Activated CD8-positive, alpha-beta T cell treated with anti-CD3 and anti-CD28 coated beads for 36 hours (primary cell): Measurements from ENCODE around the gene RNF220. TPM values are rescaled to one million over a fixed set of nuclear protein-coding genes. Genes with fewer than 3 reads are reported as not detected.

Experiments
- ATAC-seq: fragments of 200-7000 bp; cut with Tn5 transposase; one replicate; pipeline ENCODE4 v1.10.0; 2021; ENCODE audit warnings: mild to moderate bottlenecking, moderate library complexity
- CTCF ChIA-PET: fragments of 350-600 bp; sonication (Branson Sonifier 250); formaldehyde crosslinking; loops from one replicate; lab custom pipeline; 2021; ENCODE audit warnings: antibody characterized with exemption; lab: Charles Lee
- POLR2A ChIA-PET: fragments of 350-600 bp; sonication (Branson Sonifier 250); formaldehyde crosslinking; loops from one replicate; lab custom pipeline; 2021; ENCODE audit warnings: antibody characterized with exemption; lab: Charles Lee
- DNase-seq: peaks from one replicate; pipeline ENCODE4 v3.0.0-alpha.2; 2020
- H3K27ac Mint-ChIP-seq: one replicate; pipeline ENCODE4 v1.8.0; 2021; ENCODE audit warnings: mild to moderate bottlenecking, mixed read lengths
- H3K27me3 Mint-ChIP-seq: one replicate; pipeline ENCODE4 v1.8.0; 2021; ENCODE audit warnings: mixed read lengths
- H3K36me3 Mint-ChIP-seq: one replicate; pipeline ENCODE4 v1.8.0; 2021; ENCODE audit warnings: low read depth, mixed read lengths
- H3K4me1 Mint-ChIP-seq: one replicate; pipeline ENCODE4 v1.8.0; 2021; ENCODE audit warnings: low read depth, mixed read lengths
- H3K4me3 Mint-ChIP-seq: one replicate; pipeline ENCODE4 v1.8.0; 2021; ENCODE audit warnings: mild to moderate bottlenecking, moderate library complexity, mixed read lengths
- H3K9me3 Mint-ChIP-seq: one replicate; pipeline ENCODE4 v1.8.0; 2021; ENCODE audit warnings: mixed read lengths
- intact Hi-C: fragments of 100-400 bp; cut with micrococcal nuclease; formaldehyde crosslinking; loops from one replicate; pipeline ENCODE4 v1.10.0; 2022
- total RNA-seq, 2 experiments: library from RNA; stranded (reverse); gene quantifications; one replicate each; pipeline ENCODE4 v1.2.3, GENCODE V29; 2021
- TF ChIP-seq, protein P1 (sequence below): fragments of 200-600 bp; IDR thresholded peaks from one replicate; pipeline ENCODE4 v1.8.0; 2022; ENCODE audit warnings: antibody characterized with exemption, mild to moderate bottlenecking

The RNF220 gene
- total RNA-seq, 2 experiments from 2014 or later: 71.9 to 79.1 TPM

GRCh38 chr1:44472620-44473525, 67.8 kb downstream of the RNF220 start:
- TF ChIP-seq, protein P1, sequence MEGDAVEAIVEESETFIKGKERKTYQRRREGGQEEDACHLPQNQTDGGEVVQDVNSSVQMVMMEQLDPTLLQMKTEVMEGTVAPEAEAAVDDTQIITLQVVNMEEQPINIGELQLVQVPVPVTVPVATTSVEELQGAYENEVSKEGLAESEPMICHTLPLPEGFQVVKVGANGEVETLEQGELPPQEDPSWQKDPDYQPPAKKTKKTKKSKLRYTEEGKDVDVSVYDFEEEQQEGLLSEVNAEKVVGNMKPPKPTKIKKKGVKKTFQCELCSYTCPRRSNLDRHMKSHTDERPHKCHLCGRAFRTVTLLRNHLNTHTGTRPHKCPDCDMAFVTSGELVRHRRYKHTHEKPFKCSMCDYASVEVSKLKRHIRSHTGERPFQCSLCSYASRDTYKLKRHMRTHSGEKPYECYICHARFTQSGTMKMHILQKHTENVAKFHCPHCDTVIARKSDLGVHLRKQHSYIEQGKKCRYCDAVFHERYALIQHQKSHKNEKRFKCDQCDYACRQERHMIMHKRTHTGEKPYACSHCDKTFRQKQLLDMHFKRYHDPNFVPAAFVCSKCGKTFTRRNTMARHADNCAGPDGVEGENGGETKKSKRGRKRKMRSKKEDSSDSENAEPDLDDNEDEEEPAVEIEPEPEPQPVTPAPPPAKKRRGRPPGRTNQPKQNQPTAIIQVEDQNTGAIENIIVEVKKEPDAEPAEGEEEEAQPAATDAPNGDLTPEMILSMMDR: no peak
- H3K27ac Mint-ChIP-seq: no peak overlapping the region
- peaks cover 14% of the 10 kb centered on the region for H3K27me3 Mint-ChIP-seq

GRCh38 chr1:44476891-44477290, 71.8 kb downstream of the RNF220 start:
- no peaks in the 10 kb centered on the region for H3K9me3 Mint-ChIP-seq
- CTCF ChIA-PET: interaction anchor here (0.7 kb wide), 1 partner anchor 99 kb away, joined by 3 read pairs; no protein-coding TSS in a partner anchor

More at GRCh38 chr1:44472620-44473525, 67.8 kb downstream of the RNF220 start:
- H3K4me3 Mint-ChIP-seq: no peak overlapping the region
- POLR2A ChIA-PET: no interaction called here
- intact Hi-C loops: no loop called here
- no peaks in the 10 kb centered on the region for H3K36me3 Mint-ChIP-seq
- ATAC-seq (no peak), DNase-seq (no peak)
- no peaks in the 10 kb centered on the region for H3K9me3 Mint-ChIP-seq
- CTCF ChIA-PET: interaction anchor here (0.8 to 1.0 kb wide), 2 partner anchors 11 to 41 kb away, joined by 3 read pairs; no protein-coding TSS in a partner anchor
- H3K4me1 Mint-ChIP-seq: peaks cover 6% of the 10 kb centered on the region

DNA sequence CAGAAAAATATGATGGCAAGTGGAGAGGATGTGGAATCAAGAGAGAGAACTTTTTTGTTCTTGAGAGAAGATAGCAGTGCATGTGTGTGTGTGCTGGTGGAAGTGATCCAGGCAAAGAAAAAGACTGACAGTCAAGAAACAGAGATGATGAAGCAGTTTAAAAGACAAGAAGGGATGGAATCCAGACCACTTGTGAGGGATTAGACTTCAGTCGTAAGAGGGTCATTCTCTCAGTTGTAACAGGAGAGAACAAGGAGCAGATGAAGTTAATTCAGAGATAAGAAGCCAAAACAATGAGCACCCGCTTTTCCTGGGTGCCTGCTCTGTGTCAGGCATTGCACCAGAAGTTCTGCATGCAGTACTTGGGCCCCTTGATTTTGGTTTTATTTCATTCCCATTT, 76.6 kb downstream of the RNF220 start:
- Mint-ChIP-seq H3K36me3 (no peaks in the 10 kb centered on the region), H3K4me1 (no peaks in the 10 kb centered on the region), H3K27me3 (peaks cover 5% of the 10 kb centered on the region), H3K27ac (no peak overlapping the region), H3K9me3 (no peaks in the 10 kb centered on the region), H3K4me3 (no peak overlapping the region)
- ChIA-PET CTCF (interaction anchor here (1.1 kb wide), 1 partner anchor 10 kb away, joined by 3 read pairs; no protein-coding TSS in a partner anchor), POLR2A (no interaction called here)
- DNase-seq (no peak), ATAC-seq (no peak)
- TF ChIP-seq, protein P1: no peak
- intact Hi-C loops: no loop called here

More at GRCh38 chr1:44476891-44477290, 71.8 kb downstream of the RNF220 start:
- Mint-ChIP-seq H3K36me3 (no peaks in the 10 kb centered on the region), H3K4me1 (peaks cover 6% of the 10 kb centered on the region), H3K4me3 (no peak overlapping the region), H3K27me3 (peaks cover 8% of the 10 kb centered on the region), H3K27ac (no peak overlapping the region)
- DNase-seq (no peak), ATAC-seq (no peak)
- TF ChIP-seq, protein P1: no peak
- POLR2A ChIA-PET: no interaction called here
- intact Hi-C loops: no loop called here

DNA sequence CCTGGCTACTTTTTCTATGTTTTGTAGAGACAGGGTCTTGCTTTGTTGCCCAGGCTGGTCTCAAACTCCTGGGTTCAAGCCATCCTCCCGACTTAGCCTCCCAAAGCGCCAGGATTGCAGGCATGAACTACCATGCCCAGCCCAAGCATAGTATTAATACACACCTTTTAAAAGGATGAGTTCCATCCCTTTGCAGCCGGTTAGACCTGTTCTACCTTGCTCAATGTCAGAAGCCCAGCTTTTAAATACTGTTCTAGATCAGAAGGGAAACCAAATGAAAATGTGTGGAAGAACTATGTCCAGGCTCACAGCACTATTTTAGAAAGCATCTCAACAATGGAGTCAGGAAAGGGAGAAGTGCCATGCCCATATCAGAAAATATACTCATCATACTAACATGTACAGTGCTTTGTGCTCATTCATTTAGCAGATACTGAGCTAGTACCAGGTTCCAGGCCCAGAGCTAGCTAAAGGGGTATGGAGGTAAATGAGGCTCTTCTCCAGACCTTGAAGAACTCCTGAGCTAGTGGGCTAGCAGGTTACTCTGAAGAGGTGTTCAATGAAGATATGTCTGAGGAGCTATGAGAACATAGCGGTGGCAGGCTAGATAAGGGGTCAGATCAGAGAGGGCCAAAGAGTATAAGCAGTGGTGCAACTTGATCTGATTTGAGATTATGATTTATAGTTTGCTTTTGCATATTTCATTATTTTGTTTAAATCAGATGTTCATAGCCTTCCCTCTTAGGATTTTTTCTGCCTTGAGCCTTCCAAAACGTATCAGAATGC, 78.2 kb downstream of the RNF220 start:
- POLR2A ChIA-PET: no interaction called here
- Mint-ChIP-seq H3K9me3 (no peaks in the 10 kb centered on the region), H3K36me3 (no peaks in the 10 kb centered on the region), H3K27me3 (peaks cover 5% of the 10 kb centered on the region), H3K4me1 (no peaks in the 10 kb centered on the region), H3K4me3 (no peak overlapping the region), H3K27ac (no peak overlapping the region)
- no peak for ATAC-seq
- intact Hi-C loops: no loop called here
- TF ChIP-seq, protein P1: no peak
- CTCF ChIA-PET: interaction anchor here (0.8 to 1.4 kb wide), 4 partner anchors 10 to 169 kb away, joined by 3 read pairs; no protein-coding TSS in a partner anchor
- no peak for DNase-seq
